ELR (cell line): ENCODE results near the gene ZC2HC1B.
"Not testable (repeated sequence)": the region's sequence is repeated elsewhere in the genome, so short reads cannot be mapped to it uniquely, and the experiment has no call there.

Experiments
- DNase-seq: peaks from one replicate; pipeline ENCODE4 v3.0.0-alpha.2; 2015; ENCODE audit warnings: low read depth

Gene ZC2HC1B

DNA sequence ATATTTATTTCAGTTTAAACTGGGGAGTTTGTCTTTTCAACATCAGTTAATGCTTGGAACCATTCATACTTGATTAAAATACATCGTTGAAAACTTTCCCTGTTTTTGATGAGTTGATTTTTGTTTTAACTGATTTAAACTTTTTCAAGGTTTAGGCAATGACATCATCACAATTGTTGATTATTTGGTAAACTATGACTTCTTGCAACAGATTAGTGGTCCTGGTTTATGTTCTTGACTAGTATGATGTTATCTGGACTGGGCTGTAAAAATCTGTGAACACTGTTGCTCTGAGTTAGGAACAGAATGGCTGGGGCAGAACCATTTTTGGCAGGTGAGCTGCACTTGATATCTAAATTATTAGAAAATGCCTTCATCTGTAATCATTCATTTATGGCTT, at the start of gene ZC2HC1B:
Gene ZC2HC1B, plus strand, starts transcription at position 241 of the 400 bp plus-strand sequence. Its CDS starts 66 bp downstream, at position 307.
- no peak for DNase-seq

GRCh38 chr6:143817621-143818020, 46.7 kb upstream of the ZC2HC1B start:
- no peak for DNase-seq

DNA sequence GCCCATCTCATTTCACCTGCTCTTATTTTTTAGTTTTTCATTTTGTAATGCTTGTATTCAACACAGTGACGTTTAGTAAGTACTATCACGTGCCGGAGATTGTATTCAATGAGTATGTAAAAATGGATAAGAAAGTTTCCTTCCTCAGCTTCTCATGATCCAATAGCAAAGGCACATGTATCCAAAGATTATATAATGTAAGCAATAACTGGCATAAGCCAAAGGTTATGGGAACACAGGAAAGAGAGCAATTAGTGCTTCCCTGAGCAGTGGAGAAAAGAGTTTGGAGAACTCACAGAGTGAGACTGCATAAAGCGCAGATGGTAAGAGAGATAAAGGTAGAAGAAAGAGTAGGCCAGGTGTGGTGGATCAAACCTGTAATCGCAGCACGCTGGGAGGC, 42.9 kb upstream of the ZC2HC1B start:
- no peak for DNase-seq

- peak; percentile 22 for DNase-seq
These were observed 41.7 kb upstream of the ZC2HC1B start for GRCh38 chr6:143822584-143823024.

- DNase-seq = peak; percentile 35
These were observed 40.7 kb upstream of the ZC2HC1B start for GRCh38 chr6:143823548-143823947.

- DNase-seq = no peak
These were observed 35.7 kb upstream of the ZC2HC1B start for GRCh38 chr6:143828572-143828971.

GRCh38 chr6:143836150-143836549, 28.1 kb upstream of the ZC2HC1B start:
- DNase-seq = no peak

DNA sequence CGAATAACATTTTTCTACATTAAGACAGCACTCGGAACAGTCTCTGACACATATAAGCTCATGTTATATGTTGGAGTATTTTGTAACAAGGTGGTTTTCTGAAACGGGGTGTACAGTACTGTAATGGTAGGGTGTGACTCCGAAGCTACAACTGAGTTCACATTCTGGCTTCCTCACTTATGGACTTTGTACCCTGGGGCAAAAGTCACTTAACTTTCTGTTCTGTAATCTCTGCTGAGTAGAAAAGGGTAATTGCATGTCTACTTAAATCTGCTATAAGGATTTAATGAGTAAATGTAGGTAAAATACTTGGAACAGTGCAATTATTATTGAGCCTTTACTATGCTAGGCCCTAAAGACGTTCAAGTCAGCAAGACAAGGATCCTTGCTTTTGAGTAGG, 25.9 kb upstream of the ZC2HC1B start:
- DNase-seq = no peak

GRCh38 chr6:143839196-143839595, 25.1 kb upstream of the ZC2HC1B start:
- DNase-seq = no peak

DNA sequence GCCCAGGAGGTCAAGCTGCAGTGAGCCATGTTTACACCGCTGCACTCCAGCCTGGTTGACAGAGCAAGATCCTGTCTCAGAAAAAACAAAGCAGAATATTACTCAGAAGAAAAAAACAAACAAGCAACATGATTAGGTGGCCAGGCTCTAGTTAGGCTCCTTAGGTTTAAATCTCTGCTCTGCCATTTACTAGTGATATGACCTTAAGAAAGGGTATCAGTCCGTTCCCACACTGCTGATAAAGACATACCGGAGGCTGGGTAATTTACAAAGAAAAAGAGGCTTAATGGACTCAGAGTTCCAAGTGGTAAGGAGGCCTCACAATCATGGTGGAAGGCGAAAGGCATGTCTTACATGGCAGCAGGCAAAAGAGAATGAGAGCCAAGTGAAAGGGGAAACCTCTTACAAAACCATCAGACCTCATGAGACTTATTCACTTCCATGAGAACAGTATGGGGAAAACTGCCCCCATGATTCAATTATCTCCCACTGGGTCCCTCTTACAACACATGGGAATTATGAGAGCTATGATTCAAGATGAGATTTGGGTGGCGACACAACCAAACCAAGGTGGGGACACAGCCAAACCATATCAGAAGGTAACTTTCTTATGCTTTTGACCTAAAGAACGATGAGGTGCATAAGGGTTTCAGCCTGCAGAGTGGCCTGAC, 23.5 kb upstream of the ZC2HC1B start:
- DNase-seq = no peak

GRCh38 chr6:143842461-143842901, 21.8 kb upstream of the ZC2HC1B start:
- no peak for DNase-seq

- peak; percentile 98 for DNase-seq
These were observed 21.2 kb upstream of the ZC2HC1B start, which contains the start of gene LTV1 for GRCh38 chr6:143842902-143843676. LTV1 (plus strand) TSS chr6:143843338; CDS start chr6:143843478, 140 bp downstream.

DNA sequence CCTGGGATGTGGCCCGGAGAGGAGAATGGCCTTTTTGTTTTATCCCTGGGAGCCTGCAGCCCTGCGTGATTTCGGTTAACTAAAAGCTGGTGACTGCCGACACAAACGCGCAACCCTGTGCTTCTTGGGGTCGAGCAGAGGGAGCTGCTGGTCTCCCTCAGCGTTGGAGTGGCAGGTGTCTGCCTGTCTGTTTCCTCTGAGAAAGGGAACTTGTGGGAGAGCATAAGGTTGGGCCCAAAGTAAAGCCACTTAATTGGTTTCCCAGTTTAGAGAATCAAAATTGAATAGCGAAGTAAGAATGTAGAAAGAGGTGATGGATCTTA, 20.6 kb upstream of the ZC2HC1B start:
- DNase-seq = no peak

DNA sequence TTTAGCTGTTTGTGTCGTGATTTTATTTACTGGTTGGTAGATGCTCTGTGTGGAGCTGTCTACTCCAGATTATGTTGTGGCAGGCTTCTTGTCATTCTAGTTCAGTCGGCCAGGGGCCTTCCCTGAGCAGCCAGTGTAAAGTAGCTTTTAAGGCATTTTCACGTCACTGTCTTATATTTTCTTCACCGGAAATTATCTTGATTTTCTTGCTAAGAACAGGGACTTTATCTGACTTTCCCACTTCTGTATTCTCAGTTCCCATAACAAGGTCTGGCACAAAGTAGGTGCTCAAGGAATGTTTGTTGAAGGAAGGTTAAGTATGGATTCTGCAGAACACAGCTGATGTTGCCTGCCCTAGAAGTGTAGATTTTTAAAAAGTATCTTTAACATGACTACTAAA, 20.3 kb upstream of the ZC2HC1B start:
- peak; percentile 30 for DNase-seq

- no peak for DNase-seq
These were observed 19.2 kb upstream of the ZC2HC1B start for GRCh38 chr6:143845033-143845432.

GRCh38 chr6:143851706-143852105, 12.6 kb upstream of the ZC2HC1B start:
- not testable (repeated sequence) for DNase-seq

DNA sequence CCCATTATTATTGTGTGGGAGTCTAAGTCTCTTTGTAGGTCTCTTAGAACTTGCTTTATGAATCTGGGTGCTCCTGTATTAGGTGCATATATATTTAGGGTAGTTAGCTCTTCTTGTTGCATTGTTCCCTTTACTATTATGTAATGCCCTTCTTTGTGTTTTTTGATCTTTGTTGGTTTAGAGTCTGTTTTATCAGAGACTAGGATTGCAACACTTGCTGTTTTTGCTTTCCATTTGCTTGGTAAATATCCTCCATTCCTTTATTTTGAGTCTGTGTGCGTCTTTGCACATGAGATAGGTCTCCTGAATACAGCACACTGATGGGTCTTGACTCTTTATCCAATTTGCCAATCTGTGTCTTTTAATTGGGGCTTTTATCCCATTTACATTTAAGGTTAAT, 9.2 kb upstream of the ZC2HC1B start:
- not testable (repeated sequence) for DNase-seq

- not testable (repeated sequence) for DNase-seq
These were observed 7.5 kb upstream of the ZC2HC1B start for GRCh38 chr6:143856762-143857161.

GRCh38 chr6:143857651-143858050, 6.6 kb upstream of the ZC2HC1B start:
- DNase-seq = no peak

DNA sequence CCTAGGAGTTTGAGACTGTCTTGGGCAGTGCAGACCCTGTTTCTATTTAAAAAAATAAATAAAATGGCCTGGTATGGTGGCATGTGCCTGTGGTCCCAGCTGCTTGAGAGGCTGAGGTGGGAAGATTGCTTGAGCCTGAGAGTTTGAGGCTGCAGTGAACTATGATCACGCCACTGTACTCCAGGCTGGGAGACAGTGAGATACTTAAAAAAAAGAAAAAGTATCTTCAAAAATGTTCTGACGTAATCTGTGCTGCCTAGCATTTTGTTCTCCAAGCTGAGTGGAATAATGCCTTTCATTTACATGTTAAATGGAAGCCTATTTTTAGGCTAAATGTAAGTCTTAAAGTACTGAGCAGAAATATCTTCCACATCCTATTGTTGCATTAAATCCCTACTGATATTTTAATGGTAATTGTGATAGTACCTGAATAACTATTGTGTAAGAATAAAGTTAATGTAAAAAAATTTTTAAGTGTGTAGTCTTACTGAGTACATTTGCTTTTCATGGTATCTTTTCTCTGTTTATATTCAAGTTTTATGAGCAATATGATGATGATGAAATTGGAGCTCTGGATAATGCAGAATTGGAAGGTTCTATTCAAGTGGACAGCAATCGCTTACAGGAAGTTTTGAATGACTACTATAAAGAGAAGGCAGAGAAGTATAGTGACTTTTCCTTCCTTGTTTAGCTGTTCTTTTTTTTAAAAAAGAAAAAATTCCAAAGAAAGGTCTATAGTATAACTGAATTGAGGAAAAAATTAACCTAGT, 4.2 kb upstream of the ZC2HC1B start:
- no peak for DNase-seq

- DNase-seq = no peak
These were observed 503 bp upstream of the ZC2HC1B start for GRCh38 chr6:143863771-143864170.

DNA sequence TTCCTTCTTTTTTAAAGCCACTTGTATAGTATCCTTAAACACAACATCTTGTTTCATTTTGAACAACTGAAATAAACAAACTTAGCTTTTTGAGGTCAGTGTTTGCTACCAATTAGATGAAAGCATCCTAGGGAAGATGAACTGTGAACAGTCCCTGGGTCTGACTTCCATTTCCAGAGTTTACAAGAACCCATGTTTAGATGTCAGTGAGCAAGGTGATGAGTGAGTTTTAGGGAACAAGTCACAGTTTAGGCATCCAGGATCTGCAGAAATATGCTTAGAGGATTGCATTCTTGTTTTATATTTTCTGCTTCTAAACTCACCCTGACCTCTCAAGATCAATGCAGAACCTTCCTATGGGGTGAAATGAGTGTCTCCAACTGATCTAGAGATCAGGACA, 3.0 kb downstream of the ZC2HC1B start:
- no peak for DNase-seq

GRCh38 chr6:143868808-143869207, 4.5 kb downstream of the ZC2HC1B start:
- DNase-seq = not testable (repeated sequence)
